Activated B cell treated with CpG ODN at 0.5 μM for 24 hours (primary cell): ENCODE measurements around the gene COL4A1. TPM values are rescaled to one million over a fixed set of nuclear protein-coding genes. Genes with fewer than 3 reads are reported as not detected.

ENCODE experiments used
- ATAC-seq: fragments of 200-7000 bp; cut with Tn5 transposase; one replicate; pipeline ENCODE4 v1.10.0; 2021; ENCODE audit warnings: low read depth, mild to moderate bottlenecking, moderate library complexity
- CTCF ChIA-PET: fragments of 350-600 bp; sonication (Branson Sonifier 250); formaldehyde crosslinking; loops from one replicate; lab custom pipeline; 2021; ENCODE audit warnings: antibody characterized with exemption; lab: Charles Lee
- POLR2A ChIA-PET: fragments of 350-600 bp; sonication (Branson Sonifier 250); formaldehyde crosslinking; loops from one replicate; lab custom pipeline; 2021; ENCODE audit warnings: antibody characterized with exemption; lab: Charles Lee
- DNase-seq: peaks from one replicate; pipeline ENCODE4 v3.0.0; 2022
- H3K27ac Mint-ChIP-seq: one replicate; pipeline ENCODE4 v1.8.0; 2020; ENCODE audit warnings: mixed read lengths
- H3K27me3 Mint-ChIP-seq: one replicate; pipeline ENCODE4 v1.8.0; 2021; ENCODE audit warnings: mixed read lengths
- H3K36me3 Mint-ChIP-seq: one replicate; pipeline ENCODE4 v1.8.0; 2021; ENCODE audit warnings: low read depth, mixed read lengths
- H3K4me1 Mint-ChIP-seq: one replicate; pipeline ENCODE4 v1.8.0; 2021; ENCODE audit warnings: mixed read lengths
- H3K4me3 Mint-ChIP-seq: one replicate; pipeline ENCODE4 v1.8.0; 2020; ENCODE audit warnings: mild to moderate bottlenecking, mixed read lengths
- H3K9me3 Mint-ChIP-seq: one replicate; pipeline ENCODE4 v1.8.0; 2020; ENCODE audit warnings: mixed read lengths
- CTCF ChIP-seq: fragments of 200-600 bp; IDR thresholded peaks from one replicate; pipeline ENCODE4 v1.8.0; 2022; ENCODE audit warnings: antibody characterized with exemption, mild to moderate bottlenecking
- intact Hi-C: fragments of 100-400 bp; cut with micrococcal nuclease; formaldehyde crosslinking; loops from one replicate; pipeline ENCODE4 v1.15.1; 2024
- total RNA-seq: library from RNA; stranded (reverse); gene quantifications from 2 replicates; pipeline ENCODE4 v1.2.3, GENCODE V29; 2022

Gene COL4A1
- total RNA-seq, 1 donor from 2014 or later, result not detected

- no peaks in the 10 kb centered on the region for H3K36me3 Mint-ChIP-seq
- TF ChIP-seq CTCF, result no peak
- intact Hi-C loops, result no loop called here
- POLR2A ChIA-PET, result no interaction called here
- H3K27me3 Mint-ChIP-seq, result peaks cover 9% of the 10 kb centered on the region
- CTCF ChIA-PET, result no interaction called here
- H3K4me1 Mint-ChIP-seq, result no peaks in the 10 kb centered on the region
- DNase-seq (no peak), ATAC-seq (no peak)
- H3K27ac Mint-ChIP-seq, result no peak overlapping the region
- no peaks in the 10 kb centered on the region for H3K9me3 Mint-ChIP-seq
- no peak overlapping the region for H3K4me3 Mint-ChIP-seq
Measured at GRCh38 chr13:110290826-110291225, 16.1 kb downstream of the COL4A1 start.

- no peaks in the 10 kb centered on the region for H3K9me3 Mint-ChIP-seq
- ATAC-seq (no peak), DNase-seq (no peak)
- no peak for TF ChIP-seq CTCF
- no peak overlapping the region for H3K4me3 Mint-ChIP-seq
- ChIA-PET CTCF (no interaction called here), POLR2A (no interaction called here)
- no peak overlapping the region for H3K27ac Mint-ChIP-seq
- intact Hi-C loops, result no loop called here
- no peaks in the 10 kb centered on the region for H3K4me1 Mint-ChIP-seq
- peaks cover 5% of the 10 kb centered on the region for H3K27me3 Mint-ChIP-seq
- H3K36me3 Mint-ChIP-seq, result no peaks in the 10 kb centered on the region
Measured at GRCh38 chr13:110290153-110290552, 16.8 kb downstream of the COL4A1 start.

GRCh38 chr13:110289661-110290060, 17.3 kb downstream of the COL4A1 start:
- TF ChIP-seq CTCF, result no peak
- no peaks in the 10 kb centered on the region for H3K36me3 Mint-ChIP-seq
- POLR2A ChIA-PET, result no interaction called here
- no peak overlapping the region for H3K4me3 Mint-ChIP-seq
- CTCF ChIA-PET, result no interaction called here
- intact Hi-C loops, result no loop called here
- H3K27ac Mint-ChIP-seq, result no peak overlapping the region
- no peak for DNase-seq
- H3K27me3 Mint-ChIP-seq, result peaks cover 2% of the 10 kb centered on the region
- H3K9me3 Mint-ChIP-seq, result no peaks in the 10 kb centered on the region
- no peak for ATAC-seq
- no peaks in the 10 kb centered on the region for H3K4me1 Mint-ChIP-seq

- POLR2A ChIA-PET, result no interaction called here
- no peaks in the 10 kb centered on the region for H3K4me1 Mint-ChIP-seq
- no peak overlapping the region for H3K4me3 Mint-ChIP-seq
- intact Hi-C loops, result no loop called here
- H3K36me3 Mint-ChIP-seq, result no peaks in the 10 kb centered on the region
- no peak for ATAC-seq
- no peak overlapping the region for H3K27ac Mint-ChIP-seq
- no peak for DNase-seq
- no peak for TF ChIP-seq CTCF
- H3K27me3 Mint-ChIP-seq, result peaks cover 2% of the 10 kb centered on the region
- H3K9me3 Mint-ChIP-seq, result no peaks in the 10 kb centered on the region
- CTCF ChIA-PET, result no interaction called here
Measured at GRCh38 chr13:110289174-110289573, 17.8 kb downstream of the COL4A1 start.

- POLR2A ChIA-PET, result no interaction called here
- no peak overlapping the region for H3K27ac Mint-ChIP-seq
- DNase-seq (no peak), ATAC-seq (no peak)
- intact Hi-C loops, result no loop called here
- no peaks in the 10 kb centered on the region for H3K27me3 Mint-ChIP-seq
- no peaks in the 10 kb centered on the region for H3K36me3 Mint-ChIP-seq
- no peaks in the 10 kb centered on the region for H3K4me1 Mint-ChIP-seq
- H3K4me3 Mint-ChIP-seq, result no peak overlapping the region
- H3K9me3 Mint-ChIP-seq, result no peaks in the 10 kb centered on the region
- CTCF ChIA-PET, result no interaction called here
- TF ChIP-seq CTCF, result no peak
Measured at GRCh38 chr13:110286833-110287819, 19.8 kb downstream of the COL4A1 start.
